ENCODE measurements around the gene ELAVL4. TPM values are rescaled to one million over a fixed set of nuclear protein-coding genes. Genes with fewer than 3 reads are reported as not detected.

Gene ELAVL4
- total and polyA plus RNA-seq, 4 donors = 0.02 to 0.51 TPM; not detected in 2

DNA sequence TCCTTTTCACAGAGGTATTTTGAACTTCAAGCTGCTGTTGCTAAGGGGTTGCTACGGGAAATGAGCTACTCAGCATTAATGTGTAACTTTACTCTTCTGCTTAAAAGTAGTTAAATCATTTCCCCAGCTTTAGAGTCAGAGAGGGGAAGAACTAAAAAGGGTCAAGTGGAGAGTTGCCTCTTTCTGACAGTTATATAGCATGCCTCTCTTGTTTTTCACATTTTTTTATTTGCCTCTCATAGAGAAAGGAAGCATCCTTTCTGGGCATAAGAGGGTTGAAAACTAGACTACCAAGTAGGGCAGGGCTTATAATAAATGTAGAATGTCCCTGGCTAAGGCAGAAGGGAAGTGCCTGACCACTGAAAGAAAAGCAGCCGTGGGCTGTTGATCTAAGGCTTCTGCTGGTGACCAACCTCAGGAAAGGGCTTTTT is 10.1 kb upstream of the ELAVL4 start (continued):
- TF ChIP-seq, protein P1, sequence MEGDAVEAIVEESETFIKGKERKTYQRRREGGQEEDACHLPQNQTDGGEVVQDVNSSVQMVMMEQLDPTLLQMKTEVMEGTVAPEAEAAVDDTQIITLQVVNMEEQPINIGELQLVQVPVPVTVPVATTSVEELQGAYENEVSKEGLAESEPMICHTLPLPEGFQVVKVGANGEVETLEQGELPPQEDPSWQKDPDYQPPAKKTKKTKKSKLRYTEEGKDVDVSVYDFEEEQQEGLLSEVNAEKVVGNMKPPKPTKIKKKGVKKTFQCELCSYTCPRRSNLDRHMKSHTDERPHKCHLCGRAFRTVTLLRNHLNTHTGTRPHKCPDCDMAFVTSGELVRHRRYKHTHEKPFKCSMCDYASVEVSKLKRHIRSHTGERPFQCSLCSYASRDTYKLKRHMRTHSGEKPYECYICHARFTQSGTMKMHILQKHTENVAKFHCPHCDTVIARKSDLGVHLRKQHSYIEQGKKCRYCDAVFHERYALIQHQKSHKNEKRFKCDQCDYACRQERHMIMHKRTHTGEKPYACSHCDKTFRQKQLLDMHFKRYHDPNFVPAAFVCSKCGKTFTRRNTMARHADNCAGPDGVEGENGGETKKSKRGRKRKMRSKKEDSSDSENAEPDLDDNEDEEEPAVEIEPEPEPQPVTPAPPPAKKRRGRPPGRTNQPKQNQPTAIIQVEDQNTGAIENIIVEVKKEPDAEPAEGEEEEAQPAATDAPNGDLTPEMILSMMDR (IDR thresholded peaks at IDR 0.05; ENCODE audit: low read depth, low read length, missing input control) = no peak
- TF ChIP-seq RXRA (IDR thresholded peaks at IDR 0.05) (no peak), GABPA (IDR thresholded peaks at IDR 0.05 in 1 of 2, conservative IDR thresholded peaks at IDR 0.05 in 1 of 2) (no peak), TAF1 (conservative IDR thresholded peaks at IDR 0.05) (no peak), FOXA1 (IDR thresholded peaks at IDR 0.05) (no peak), EGR1 (IDR thresholded peaks at IDR 0.05; ENCODE audit: low read depth in 2 of 2) (no peak), YY1 (IDR thresholded peaks at IDR 0.05) (no peak)

DNA sequence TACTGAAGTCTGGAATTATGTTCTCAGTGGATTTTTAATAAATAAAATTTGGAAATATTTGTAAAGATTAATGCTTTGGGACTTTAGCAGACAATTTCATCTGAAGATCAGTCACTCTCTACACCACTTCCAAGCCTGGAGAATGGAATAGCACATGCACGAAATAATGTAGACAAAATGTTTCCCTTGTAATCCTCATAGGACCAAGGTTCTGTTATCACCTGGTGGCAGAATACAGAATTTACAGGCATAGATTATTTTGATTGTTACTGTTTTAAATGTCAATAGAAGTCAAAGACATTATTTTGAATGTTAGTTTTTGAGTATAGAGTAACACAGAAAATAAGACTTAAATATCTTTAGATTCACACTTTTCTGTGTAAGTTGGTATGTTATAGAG is 9.1 kb upstream of the ELAVL4 start:
- no peak overlapping the region for H3K9ac ChIP-seq (ENCODE audit: low read depth in 1 of 2, low read length in 2 of 2)
- peaks cover 0 to 5% (median 0%) of the 10 kb centered on the region in 4 donors for H3K27me3 ChIP-seq (ENCODE audit: control insufficient read depth in 4 of 4, insufficient read depth in 4 of 4, low read length in 3 of 4)
- no peaks in the 10 kb centered on the region for H3K4me1 ChIP-seq (ENCODE audit: control insufficient read depth in 4 of 4, insufficient read depth in 4 of 4, low read length in 3 of 4)
- H3K4me3 ChIP-seq (ENCODE audit: low read depth in 1 of 3, low read length in 3 of 3) = no peak overlapping the region
- WGBS = 79% methylated on average over 1 of the region's 1 CpG
- H3K27ac ChIP-seq (ENCODE audit: low read depth in 1 of 2, low read length in 2 of 2) = no peak overlapping the region
- no peak for TF ChIP-seq GABPA (IDR thresholded peaks at IDR 0.05 in 1 of 2, conservative IDR thresholded peaks at IDR 0.05 in 1 of 2)
- no peak for TF ChIP-seq FOXA2 (IDR thresholded peaks at IDR 0.05)
- TF ChIP-seq, protein P2, sequence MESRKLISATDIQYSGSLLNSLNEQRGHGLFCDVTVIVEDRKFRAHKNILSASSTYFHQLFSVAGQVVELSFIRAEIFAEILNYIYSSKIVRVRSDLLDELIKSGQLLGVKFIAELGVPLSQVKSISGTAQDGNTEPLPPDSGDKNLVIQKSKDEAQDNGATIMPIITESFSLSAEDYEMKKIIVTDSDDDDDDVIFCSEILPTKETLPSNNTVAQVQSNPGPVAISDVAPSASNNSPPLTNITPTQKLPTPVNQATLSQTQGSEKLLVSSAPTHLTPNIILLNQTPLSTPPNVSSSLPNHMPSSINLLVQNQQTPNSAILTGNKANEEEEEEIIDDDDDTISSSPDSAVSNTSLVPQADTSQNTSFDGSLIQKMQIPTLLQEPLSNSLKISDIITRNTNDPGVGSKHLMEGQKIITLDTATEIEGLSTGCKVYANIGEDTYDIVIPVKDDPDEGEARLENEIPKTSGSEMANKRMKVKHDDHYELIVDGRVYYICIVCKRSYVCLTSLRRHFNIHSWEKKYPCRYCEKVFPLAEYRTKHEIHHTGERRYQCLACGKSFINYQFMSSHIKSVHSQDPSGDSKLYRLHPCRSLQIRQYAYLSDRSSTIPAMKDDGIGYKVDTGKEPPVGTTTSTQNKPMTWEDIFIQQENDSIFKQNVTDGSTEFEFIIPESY (IDR thresholded peaks at IDR 0.05) = no peak
- no peak for TF ChIP-seq FOXA1 (IDR thresholded peaks at IDR 0.05)
- TF ChIP-seq, protein P3, sequence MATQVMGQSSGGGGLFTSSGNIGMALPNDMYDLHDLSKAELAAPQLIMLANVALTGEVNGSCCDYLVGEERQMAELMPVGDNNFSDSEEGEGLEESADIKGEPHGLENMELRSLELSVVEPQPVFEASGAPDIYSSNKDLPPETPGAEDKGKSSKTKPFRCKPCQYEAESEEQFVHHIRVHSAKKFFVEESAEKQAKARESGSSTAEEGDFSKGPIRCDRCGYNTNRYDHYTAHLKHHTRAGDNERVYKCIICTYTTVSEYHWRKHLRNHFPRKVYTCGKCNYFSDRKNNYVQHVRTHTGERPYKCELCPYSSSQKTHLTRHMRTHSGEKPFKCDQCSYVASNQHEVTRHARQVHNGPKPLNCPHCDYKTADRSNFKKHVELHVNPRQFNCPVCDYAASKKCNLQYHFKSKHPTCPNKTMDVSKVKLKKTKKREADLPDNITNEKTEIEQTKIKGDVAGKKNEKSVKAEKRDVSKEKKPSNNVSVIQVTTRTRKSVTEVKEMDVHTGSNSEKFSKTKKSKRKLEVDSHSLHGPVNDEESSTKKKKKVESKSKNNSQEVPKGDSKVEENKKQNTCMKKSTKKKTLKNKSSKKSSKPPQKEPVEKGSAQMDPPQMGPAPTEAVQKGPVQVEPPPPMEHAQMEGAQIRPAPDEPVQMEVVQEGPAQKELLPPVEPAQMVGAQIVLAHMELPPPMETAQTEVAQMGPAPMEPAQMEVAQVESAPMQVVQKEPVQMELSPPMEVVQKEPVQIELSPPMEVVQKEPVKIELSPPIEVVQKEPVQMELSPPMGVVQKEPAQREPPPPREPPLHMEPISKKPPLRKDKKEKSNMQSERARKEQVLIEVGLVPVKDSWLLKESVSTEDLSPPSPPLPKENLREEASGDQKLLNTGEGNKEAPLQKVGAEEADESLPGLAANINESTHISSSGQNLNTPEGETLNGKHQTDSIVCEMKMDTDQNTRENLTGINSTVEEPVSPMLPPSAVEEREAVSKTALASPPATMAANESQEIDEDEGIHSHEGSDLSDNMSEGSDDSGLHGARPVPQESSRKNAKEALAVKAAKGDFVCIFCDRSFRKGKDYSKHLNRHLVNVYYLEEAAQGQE (IDR thresholded peaks at IDR 0.05) = no peak
- no peak for TF ChIP-seq SP1 (IDR thresholded peaks at IDR 0.05)
- no peak for TF ChIP-seq EGR1 (IDR thresholded peaks at IDR 0.05; ENCODE audit: low read depth in 2 of 2)
- TF ChIP-seq HNF4A (conservative IDR thresholded peaks at IDR 0.05) = no peak
- no peak for TF ChIP-seq TAF1 (conservative IDR thresholded peaks at IDR 0.05)
- TF ChIP-seq RXRA (IDR thresholded peaks at IDR 0.05) = no peak
- H3K9me3 ChIP-seq (ENCODE audit: control insufficient read depth in 4 of 4, low read length in 3 of 4) = no peaks in the 10 kb centered on the region
- H3K36me3 ChIP-seq (ENCODE audit: control insufficient read depth in 4 of 4, insufficient read depth in 3 of 4, low read depth in 1 of 4, low read length in 3 of 4) = no peaks in the 10 kb centered on the region
- no peak for DNase-seq (ENCODE audit: low spot score)

DNA sequence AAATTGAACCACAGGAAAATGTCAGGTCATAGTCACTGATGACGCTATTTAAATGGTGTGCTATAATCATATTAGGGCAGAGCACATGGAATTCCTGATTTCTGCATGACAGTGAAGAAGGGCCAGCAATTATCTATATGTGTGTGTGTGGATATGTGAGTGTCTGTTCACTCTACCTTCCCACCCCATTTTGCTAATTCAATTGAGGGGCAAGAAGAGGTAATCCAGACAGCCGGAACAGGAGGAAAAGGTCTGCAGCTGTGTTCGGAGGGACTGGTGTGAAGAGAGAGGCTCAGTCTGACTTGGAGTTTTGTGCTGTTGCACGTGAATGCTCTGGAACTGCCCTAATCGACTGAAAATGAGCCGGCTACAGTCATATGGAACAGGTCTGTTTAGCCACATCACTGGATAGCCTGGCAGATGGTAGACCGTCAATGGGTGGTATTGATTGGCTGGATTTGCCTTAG is 5.1 kb upstream of the ELAVL4 start:
- no peak for DNase-seq (ENCODE audit: low spot score)
- Histone ChIP-seq H3K27ac (ENCODE audit: low read depth in 1 of 2, low read length in 2 of 2) (no peak overlapping the region), H3K4me3 (ENCODE audit: low read depth in 1 of 3, low read length in 3 of 3) (no peak overlapping the region), H3K9me3 (ENCODE audit: control insufficient read depth in 4 of 4, low read length in 3 of 4) (no peaks in the 10 kb centered on the region), H3K9ac (ENCODE audit: low read depth in 1 of 2, low read length in 2 of 2) (no peak overlapping the region), H3K36me3 (ENCODE audit: control insufficient read depth in 4 of 4, insufficient read depth in 3 of 4, low read depth in 1 of 4, low read length in 3 of 4) (no peaks in the 10 kb centered on the region), H3K4me1 (ENCODE audit: control insufficient read depth in 4 of 4, insufficient read depth in 4 of 4, low read length in 3 of 4) (no peaks in the 10 kb centered on the region), H3K27me3 (ENCODE audit: control insufficient read depth in 4 of 4, insufficient read depth in 4 of 4, low read length in 3 of 4) (peaks cover 0 to 5% (median 0%) of the 10 kb centered on the region in 4 donors)
- TF ChIP-seq, protein P4, sequence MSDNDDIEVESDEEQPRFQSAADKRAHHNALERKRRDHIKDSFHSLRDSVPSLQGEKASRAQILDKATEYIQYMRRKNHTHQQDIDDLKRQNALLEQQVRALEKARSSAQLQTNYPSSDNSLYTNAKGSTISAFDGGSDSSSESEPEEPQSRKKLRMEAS (IDR thresholded peaks at IDR 0.05) = no peak
- TF ChIP-seq RXRA (IDR thresholded peaks at IDR 0.05) (no peak), JUND (IDR thresholded peaks at IDR 0.05) (no peak)
- WGBS = 77% methylated on average over 7 of the region's 7 CpGs
